Neural cell (in vitro differentiated cells): ENCODE measurements around the gene AATK.

Source experiments
- EZH2 ChIP-seq: fragments of 200-600, 300-800 bp; shearing (Covaris generic), sonication (generic); IDR thresholded peaks from 2 replicates; pipeline ENCODE4 v1.6.1; 2014; ENCODE audit warnings: antibody characterized with exemption, low read length, borderline replicate concordance, mild to moderate bottlenecking; ENCODE audit not compliant: insufficient read depth, poor library complexity, severe bottlenecking
- MXI1 ChIP-seq: fragments of 450-650 bp; conservative IDR thresholded peaks from 2 replicates; pipeline ENCODE4 v1.6.1; 2014; ENCODE audit warnings: antibody characterized with exemption, mild to moderate bottlenecking; ENCODE audit not compliant: poor library complexity, severe bottlenecking
- POLR2AphosphoS5 ChIP-seq: IDR thresholded peaks from 2 replicates; pipeline ENCODE4 v1.6.1; 2012
- RAD21 ChIP-seq: fragments of 450-650 bp; conservative IDR thresholded peaks from 2 replicates; pipeline ENCODE4 v1.6.1; 2014; ENCODE audit warnings: antibody characterized with exemption, mild to moderate bottlenecking, moderate library complexity
- SMC3 ChIP-seq: fragments of 450-650 bp; conservative IDR thresholded peaks from 2 replicates; pipeline ENCODE4 v1.6.1; 2014; ENCODE audit warnings: antibody characterized with exemption, mild to moderate bottlenecking, moderate library complexity; ENCODE audit not compliant: poor library complexity
- TF ChIP-seq, protein P1 (sequence below): fragments of 450-650 bp; IDR thresholded peaks from 2 replicates; pipeline ENCODE4 v1.5.1; 2014; ENCODE audit warnings: antibody characterized with exemption, mild to moderate bottlenecking, moderate library complexity; ENCODE audit not compliant: poor library complexity, severe bottlenecking
- TF ChIP-seq, protein P2 (sequence below): IDR thresholded peaks from 2 replicates; pipeline ENCODE4 v1.6.1; 2012; ENCODE audit warnings: borderline replicate concordance

DNA sequence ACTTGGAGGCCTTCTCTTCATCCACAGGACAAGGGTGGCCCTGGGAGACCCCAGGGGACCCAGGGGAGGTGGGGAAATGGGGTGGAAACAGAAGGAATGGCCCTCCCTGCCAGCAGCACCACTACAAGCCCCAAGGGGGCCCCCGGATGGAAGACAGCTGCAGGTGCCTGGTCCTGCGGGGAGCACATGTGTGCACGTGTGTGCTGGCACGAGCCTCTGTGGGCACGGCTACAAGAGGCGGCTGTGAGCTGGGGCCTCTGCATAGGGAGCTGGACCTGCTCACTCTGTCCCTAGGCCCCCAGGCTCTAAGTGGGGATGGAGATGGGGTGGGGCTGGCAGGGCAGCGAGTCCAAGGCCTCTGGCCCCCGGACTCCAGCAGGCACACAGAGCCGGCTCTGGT is 13.2 kb upstream of the AATK start:
- TF ChIP-seq, protein P1, sequence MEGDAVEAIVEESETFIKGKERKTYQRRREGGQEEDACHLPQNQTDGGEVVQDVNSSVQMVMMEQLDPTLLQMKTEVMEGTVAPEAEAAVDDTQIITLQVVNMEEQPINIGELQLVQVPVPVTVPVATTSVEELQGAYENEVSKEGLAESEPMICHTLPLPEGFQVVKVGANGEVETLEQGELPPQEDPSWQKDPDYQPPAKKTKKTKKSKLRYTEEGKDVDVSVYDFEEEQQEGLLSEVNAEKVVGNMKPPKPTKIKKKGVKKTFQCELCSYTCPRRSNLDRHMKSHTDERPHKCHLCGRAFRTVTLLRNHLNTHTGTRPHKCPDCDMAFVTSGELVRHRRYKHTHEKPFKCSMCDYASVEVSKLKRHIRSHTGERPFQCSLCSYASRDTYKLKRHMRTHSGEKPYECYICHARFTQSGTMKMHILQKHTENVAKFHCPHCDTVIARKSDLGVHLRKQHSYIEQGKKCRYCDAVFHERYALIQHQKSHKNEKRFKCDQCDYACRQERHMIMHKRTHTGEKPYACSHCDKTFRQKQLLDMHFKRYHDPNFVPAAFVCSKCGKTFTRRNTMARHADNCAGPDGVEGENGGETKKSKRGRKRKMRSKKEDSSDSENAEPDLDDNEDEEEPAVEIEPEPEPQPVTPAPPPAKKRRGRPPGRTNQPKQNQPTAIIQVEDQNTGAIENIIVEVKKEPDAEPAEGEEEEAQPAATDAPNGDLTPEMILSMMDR = no peak
- TF ChIP-seq, protein P2, sequence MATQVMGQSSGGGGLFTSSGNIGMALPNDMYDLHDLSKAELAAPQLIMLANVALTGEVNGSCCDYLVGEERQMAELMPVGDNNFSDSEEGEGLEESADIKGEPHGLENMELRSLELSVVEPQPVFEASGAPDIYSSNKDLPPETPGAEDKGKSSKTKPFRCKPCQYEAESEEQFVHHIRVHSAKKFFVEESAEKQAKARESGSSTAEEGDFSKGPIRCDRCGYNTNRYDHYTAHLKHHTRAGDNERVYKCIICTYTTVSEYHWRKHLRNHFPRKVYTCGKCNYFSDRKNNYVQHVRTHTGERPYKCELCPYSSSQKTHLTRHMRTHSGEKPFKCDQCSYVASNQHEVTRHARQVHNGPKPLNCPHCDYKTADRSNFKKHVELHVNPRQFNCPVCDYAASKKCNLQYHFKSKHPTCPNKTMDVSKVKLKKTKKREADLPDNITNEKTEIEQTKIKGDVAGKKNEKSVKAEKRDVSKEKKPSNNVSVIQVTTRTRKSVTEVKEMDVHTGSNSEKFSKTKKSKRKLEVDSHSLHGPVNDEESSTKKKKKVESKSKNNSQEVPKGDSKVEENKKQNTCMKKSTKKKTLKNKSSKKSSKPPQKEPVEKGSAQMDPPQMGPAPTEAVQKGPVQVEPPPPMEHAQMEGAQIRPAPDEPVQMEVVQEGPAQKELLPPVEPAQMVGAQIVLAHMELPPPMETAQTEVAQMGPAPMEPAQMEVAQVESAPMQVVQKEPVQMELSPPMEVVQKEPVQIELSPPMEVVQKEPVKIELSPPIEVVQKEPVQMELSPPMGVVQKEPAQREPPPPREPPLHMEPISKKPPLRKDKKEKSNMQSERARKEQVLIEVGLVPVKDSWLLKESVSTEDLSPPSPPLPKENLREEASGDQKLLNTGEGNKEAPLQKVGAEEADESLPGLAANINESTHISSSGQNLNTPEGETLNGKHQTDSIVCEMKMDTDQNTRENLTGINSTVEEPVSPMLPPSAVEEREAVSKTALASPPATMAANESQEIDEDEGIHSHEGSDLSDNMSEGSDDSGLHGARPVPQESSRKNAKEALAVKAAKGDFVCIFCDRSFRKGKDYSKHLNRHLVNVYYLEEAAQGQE = no peak
- TF ChIP-seq EZH2 (no peak), POLR2AphosphoS5 (no peak), SMC3 (no peak), MXI1 (no peak), RAD21 (no peak)
